ENCODE data around the gene CIART.

DNA sequence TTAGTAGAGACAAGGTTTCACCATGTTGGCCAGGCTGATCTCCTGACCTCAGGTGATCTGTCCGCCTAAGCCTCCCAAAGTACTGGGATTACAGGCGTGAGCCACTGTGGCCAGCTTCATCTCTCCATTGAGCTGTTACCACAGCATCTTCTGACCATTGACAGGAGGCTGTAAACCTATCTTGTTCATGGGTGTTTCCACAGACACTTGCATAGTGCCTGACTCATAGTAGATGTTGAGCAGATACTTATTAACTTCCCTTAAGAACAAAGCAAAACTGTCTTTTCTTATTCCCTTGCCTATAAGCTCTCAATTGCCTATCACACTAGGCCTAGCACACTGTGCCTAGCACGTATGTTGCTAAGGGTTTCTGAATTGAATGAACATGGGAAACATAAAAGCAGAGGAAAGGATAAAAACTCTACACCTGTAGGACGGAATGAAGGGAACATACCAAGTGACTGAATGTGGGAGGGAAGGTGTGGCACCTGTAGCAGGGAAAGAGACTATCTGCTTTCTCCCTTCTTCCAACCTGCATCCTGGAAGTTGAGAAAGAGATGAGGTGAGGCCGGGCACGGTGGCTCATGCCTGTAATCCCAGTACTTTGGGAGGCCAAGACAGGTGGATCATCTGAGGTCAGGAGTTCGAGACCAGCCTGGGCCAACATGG lies 10.9 kb upstream of the CIART start:
- TF ChIP-seq, protein P1, sequence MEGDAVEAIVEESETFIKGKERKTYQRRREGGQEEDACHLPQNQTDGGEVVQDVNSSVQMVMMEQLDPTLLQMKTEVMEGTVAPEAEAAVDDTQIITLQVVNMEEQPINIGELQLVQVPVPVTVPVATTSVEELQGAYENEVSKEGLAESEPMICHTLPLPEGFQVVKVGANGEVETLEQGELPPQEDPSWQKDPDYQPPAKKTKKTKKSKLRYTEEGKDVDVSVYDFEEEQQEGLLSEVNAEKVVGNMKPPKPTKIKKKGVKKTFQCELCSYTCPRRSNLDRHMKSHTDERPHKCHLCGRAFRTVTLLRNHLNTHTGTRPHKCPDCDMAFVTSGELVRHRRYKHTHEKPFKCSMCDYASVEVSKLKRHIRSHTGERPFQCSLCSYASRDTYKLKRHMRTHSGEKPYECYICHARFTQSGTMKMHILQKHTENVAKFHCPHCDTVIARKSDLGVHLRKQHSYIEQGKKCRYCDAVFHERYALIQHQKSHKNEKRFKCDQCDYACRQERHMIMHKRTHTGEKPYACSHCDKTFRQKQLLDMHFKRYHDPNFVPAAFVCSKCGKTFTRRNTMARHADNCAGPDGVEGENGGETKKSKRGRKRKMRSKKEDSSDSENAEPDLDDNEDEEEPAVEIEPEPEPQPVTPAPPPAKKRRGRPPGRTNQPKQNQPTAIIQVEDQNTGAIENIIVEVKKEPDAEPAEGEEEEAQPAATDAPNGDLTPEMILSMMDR (conservative IDR thresholded peaks at IDR 0.05 in 1 of 2, IDR thresholded peaks at IDR 0.05 in 1 of 2; ENCODE audit: extremely low read depth in 1 of 2, insufficient read depth in 1 of 2, low read depth in 1 of 2, low read length in 2 of 2): no peak
- no peak for TF ChIP-seq EZH2 (IDR thresholded peaks at IDR 0.05; ENCODE audit: borderline replicate concordance, low read length)
